Measurements from ENCODE around the gene MYL11. TPM values are rescaled to one million over a fixed set of nuclear protein-coding genes. Genes with fewer than 3 reads are reported as not detected.

Gene MYL11
- total RNA-seq, 1 donor from 2014 or later: not detected

DNA sequence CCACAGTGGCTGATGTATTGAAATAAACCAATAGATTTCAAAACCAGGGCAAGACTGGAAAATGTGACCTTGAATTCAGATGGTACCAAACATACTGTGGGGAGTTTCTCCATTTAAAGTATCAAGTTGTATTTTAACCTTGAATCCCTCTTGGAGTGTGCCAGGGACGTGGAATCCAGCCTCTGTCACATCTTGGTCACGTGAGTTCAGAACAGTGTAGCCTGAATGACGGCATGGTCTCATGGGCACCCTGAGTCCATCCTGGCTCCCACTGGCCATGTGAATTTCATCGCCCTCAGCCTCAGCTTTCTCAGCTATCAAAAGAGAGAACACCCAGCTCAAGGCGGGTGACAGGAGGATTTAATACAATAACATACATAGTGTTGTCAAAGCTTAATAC, 39.6 kb downstream of the MYL11 start:
- Histone ChIP-seq H3K36me3 (ENCODE audit: control insufficient read depth, insufficient read depth, low read length) (peaks cover 3% of the 10 kb centered on the region), H3K4me3 (ENCODE audit: low read depth, low read length) (no peak overlapping the region), H3K27me3 (ENCODE audit: control insufficient read depth, insufficient read depth, low read length) (no peaks in the 10 kb centered on the region)
- no peak for FAIRE-seq
- DNase-seq (ENCODE audit: low read depth): no peak
- TF ChIP-seq, protein P1, sequence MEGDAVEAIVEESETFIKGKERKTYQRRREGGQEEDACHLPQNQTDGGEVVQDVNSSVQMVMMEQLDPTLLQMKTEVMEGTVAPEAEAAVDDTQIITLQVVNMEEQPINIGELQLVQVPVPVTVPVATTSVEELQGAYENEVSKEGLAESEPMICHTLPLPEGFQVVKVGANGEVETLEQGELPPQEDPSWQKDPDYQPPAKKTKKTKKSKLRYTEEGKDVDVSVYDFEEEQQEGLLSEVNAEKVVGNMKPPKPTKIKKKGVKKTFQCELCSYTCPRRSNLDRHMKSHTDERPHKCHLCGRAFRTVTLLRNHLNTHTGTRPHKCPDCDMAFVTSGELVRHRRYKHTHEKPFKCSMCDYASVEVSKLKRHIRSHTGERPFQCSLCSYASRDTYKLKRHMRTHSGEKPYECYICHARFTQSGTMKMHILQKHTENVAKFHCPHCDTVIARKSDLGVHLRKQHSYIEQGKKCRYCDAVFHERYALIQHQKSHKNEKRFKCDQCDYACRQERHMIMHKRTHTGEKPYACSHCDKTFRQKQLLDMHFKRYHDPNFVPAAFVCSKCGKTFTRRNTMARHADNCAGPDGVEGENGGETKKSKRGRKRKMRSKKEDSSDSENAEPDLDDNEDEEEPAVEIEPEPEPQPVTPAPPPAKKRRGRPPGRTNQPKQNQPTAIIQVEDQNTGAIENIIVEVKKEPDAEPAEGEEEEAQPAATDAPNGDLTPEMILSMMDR (IDR thresholded peaks at IDR 0.05; ENCODE audit: insufficient read depth, low read length, severe bottlenecking): no peak

DNA sequence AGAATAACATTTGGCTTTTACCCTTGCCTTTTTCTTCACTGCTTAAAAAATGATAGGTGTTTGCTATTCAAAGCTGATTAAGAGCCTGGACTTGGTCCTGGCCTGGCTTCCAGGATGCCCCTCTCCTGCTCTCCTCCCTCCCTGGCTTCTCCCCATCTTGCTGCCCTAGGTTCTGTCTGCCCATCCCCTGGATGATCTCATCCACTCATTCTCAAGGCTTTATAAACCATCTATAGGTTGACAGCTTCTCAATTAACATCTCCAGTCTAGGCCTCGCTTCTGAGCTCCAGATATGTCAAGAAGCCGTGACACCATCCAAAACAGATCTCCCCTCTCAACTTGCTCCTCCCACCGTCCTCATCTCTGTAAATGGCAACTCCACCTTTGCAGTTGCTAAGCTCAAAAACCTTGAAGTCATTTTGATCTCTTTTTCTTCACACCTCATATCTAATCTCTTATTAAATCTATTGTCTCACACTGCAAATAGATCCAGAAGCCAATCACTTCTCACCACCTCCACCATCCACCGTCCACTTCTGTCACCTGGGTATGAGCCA, 41.5 kb downstream of the MYL11 start:
- TF ChIP-seq, protein P1 (IDR thresholded peaks at IDR 0.05; ENCODE audit: insufficient read depth, low read length, severe bottlenecking): no peak

DNA sequence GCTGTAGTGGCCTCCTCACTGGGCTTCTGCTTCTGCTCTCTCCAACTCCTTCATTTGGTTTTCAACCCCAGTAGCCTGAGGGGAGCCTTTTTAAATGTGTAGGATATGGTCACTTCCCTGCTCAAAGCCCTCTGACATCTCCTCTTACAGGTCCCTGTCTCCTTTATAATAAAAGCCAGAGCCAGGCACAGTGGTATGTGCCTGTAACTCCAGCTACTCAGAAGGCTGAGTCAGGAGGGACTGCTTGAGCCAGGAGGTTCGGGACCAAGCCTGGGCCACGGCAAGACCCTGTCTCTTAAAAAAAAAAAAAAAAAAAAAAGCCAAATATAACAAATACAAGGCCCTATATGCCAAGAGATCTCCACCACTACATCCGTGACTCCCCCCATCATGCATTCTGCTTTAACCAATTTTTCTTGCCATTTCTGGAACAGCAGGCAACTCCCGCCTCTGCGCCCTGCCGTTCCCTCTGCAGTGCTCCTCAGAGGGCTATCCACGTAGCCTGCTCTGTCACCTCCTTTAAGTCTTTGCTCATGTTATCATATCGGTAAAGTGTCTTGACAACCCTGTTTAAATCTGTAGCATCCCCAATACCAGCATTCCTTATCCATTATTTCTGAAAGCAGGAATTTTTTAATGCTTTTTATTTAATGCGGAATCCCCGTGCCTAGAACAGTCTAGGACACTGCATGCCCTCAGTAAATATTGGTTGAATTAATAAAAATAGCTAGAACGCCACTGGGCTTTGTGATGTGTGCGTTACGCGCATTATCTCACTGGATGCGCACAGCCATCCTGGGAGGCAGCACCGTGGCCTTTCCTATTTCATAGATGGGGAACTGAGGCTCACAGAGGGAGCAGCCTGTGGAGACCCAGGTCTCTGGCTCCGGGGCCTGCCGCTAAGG, 42.3 kb downstream of the MYL11 start:
- FAIRE-seq: no peak
- Histone ChIP-seq H3K4me3 (ENCODE audit: low read depth, low read length) (peak overlapping the region; percentile 54), H3K27me3 (ENCODE audit: control insufficient read depth, insufficient read depth, low read length) (no peaks in the 10 kb centered on the region), H3K36me3 (ENCODE audit: control insufficient read depth, insufficient read depth, low read length) (peaks cover under 1% of the 10 kb centered on the region)
- no peak for DNase-seq (ENCODE audit: low read depth)
- TF ChIP-seq, protein P1 (IDR thresholded peaks at IDR 0.05; ENCODE audit: insufficient read depth, low read length, severe bottlenecking): no peak

More for the DNA sequence above, 41.5 kb downstream of the MYL11 start:
- FAIRE-seq (no peak), DNase-seq (ENCODE audit: low read depth) (no peak)
- peaks cover 3% of the 10 kb centered on the region for H3K36me3 ChIP-seq (ENCODE audit: control insufficient read depth, insufficient read depth, low read length)
- H3K4me3 ChIP-seq (ENCODE audit: low read depth, low read length): no peak overlapping the region
- H3K27me3 ChIP-seq (ENCODE audit: control insufficient read depth, insufficient read depth, low read length): no peaks in the 10 kb centered on the region

DNA sequence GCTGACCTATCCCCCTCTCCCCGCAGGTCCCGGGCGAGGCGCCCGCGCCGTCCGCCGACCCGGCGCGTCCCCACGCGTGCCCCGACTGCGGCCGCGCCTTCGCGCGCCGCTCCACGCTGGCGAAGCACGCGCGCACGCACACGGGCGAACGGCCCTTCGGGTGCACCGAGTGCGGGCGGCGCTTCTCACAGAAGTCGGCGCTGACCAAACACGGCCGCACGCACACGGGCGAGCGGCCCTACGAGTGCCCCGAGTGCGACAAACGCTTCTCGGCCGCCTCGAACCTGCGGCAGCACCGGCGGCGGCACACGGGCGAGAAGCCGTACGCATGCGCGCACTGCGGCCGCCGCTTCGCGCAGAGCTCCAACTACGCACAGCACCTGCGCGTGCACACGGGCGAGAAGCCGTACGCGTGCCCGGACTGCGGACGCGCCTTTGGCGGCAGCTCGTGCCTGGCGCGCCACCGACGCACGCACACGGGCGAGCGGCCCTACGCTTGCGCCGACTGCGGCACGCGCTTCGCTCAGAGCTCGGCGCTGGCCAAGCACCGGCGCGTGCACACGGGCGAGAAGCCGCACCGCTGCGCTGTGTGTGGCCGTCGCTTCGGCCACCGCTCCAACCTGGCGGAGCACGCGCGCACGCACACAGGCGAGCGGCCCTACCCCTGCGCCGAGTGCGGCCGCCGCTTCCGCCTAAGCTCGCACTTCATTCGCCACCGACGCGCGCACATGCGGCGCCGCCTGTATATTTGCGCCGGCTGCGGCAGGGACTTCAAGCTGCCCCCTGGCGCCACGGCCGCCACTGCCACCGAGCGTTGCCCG, 43.1 kb downstream of the MYL11 start:
- FAIRE-seq (no peak), DNase-seq (ENCODE audit: low read depth) (peak; percentile 86)
- peak overlapping the region; percentile 54 for H3K4me3 ChIP-seq (ENCODE audit: low read depth, low read length)
- no peaks in the 10 kb centered on the region for H3K27me3 ChIP-seq (ENCODE audit: control insufficient read depth, insufficient read depth, low read length)
- no peaks in the 10 kb centered on the region for H3K36me3 ChIP-seq (ENCODE audit: control insufficient read depth, insufficient read depth, low read length)
- TF ChIP-seq, protein P1 (IDR thresholded peaks at IDR 0.05; ENCODE audit: insufficient read depth, low read length, severe bottlenecking): peak; percentile 17

DNA sequence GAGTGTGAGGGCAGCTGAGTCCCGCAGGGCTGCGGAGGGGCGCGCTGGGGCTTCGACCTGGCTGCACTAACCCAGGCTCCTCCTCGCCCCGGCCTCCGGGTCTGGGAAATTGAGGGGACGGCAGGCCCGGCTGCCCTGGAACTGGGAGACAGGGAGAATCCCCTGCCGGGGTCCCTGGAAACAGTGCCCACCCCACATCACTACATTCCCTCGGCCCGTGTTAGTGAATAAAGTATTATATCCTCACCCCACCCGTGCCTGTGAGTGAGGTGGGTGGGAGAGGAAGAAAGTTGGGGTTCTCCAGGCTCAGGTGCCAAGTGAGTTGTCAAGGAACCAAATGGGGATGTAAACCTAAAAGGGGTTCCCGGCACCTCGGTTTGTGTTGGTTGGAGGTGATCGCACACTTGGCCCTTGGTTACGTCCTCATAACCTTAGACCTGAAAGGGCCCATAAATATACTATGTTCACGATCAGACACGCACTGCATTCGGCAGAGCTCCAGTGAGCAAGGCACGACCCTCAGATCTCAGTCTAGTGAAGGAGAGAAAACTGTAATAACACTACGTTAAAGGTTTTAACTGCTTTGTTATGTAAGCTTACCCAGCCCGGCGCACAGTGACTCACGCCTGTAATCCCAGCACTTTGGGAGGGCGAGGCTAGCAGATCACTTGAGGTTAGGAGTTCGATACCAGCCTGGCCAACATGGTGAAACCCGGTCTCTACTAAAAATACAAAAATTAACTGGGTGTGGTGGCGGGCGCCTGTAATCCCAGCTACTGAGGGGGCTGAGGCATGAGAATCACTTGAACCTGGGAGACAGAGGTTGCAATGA, 44.0 kb downstream of the MYL11 start:
- H3K4me3 ChIP-seq (ENCODE audit: low read depth, low read length): peak overlapping the region; percentile 54
- H3K27me3 ChIP-seq (ENCODE audit: control insufficient read depth, insufficient read depth, low read length): no peaks in the 10 kb centered on the region
- DNase-seq (ENCODE audit: low read depth) (no peak), FAIRE-seq (no peak)
- TF ChIP-seq, protein P1 (IDR thresholded peaks at IDR 0.05; ENCODE audit: insufficient read depth, low read length, severe bottlenecking): no peak
- H3K36me3 ChIP-seq (ENCODE audit: control insufficient read depth, insufficient read depth, low read length): peaks cover 1% of the 10 kb centered on the region
